ENCODE measurements around the gene PSTK. TPM values are rescaled to one million over a fixed set of nuclear protein-coding genes. Genes with fewer than 3 reads are reported as not detected.

PSTK gene
- total RNA-seq, 1 donor from 2014 or later, result 9.4 TPM

DNA sequence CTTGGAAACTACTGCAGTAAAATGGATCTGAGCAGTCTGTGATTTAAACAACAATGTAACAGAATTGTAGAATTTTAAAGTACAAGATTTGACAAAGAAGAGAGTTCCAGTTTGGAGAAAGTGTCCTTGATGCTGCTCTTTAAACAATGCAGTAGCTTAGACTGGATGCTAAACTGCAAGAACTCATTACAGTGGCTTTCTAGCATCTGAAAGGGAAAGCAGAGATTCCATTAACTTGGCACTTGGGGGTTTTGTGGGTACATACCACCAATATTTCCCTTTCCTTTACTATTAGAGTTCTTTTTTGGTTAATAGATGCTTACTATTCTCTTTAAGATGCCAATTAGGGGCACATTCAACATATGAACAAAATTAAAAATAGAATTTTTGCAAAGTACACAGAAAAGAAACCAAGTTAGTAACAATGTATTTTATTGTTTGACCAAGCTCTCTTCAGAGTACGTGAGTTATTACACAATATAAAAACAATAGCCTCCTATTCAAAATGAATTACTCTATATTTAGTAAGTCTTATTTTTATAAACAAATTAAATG, 11.9 kb downstream of the PSTK start:
- no peak for DNase-seq (ENCODE audit: low spot score)

DNA sequence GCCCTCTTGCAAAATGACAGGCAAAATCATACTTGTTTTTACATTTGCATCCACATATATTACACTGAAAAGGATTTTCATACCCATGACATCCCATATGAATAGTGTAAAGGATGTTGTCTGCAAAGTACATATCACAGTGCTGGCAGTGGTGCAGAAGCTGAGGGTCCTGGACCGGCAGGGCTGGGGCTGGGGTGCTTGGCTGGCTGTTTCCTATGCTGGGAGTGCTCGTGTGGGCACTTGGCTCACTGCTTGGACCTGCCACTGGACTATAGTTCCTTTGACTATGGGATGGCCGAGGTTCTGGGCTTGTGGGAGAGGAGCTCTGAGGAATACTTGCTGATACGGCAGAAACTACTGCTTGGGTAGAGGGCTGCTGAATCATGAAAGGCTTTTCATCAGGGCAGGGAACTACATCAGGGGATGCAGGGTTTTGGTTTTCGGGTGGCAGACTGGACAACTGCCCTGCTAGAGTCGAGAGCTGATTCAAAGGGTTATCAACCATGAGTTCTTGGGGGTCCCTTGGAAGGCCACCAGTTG, 13.7 kb downstream of the PSTK start:
- DNase-seq (ENCODE audit: low spot score), result no peak

DNA sequence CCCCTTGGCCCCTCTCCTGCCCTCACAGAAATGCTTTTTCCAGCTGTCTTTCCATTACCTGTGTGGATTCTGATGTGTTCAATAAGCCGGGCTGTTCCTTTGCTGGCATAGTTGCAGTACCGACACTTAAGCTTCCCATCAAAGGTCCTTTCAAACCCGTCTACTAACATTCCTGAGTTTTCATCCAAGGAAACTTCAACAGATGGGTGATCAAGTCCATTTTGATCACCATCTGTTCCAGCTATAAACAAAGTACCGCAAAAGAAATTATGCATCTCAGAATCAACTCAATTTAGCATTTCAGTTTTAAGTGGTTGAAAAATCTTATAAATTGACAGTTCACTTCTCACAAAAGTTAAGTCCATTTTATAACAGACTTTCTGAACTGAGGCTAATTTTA, 15.7 kb downstream of the PSTK start:
- DNase-seq (ENCODE audit: low spot score), result no peak

DNA sequence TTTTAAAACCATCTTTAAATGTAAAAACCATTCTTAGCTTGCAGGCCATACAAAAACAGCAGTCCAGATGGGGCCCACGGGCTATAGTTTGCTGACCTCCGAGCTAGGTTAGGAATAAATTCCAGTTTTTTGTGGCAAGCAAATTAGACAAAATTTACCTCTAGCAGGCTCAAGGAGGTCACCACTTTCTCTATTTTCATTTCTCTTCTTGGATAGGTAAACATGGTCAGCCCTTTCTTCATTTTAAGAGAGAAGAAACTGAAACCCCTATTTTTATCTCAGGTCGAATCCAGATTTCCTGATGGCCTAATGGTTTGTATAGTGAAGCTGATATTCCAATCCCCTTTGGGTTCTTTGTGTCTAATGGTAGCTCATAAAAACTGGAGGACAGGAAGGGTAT, 17.7 kb downstream of the PSTK start:
- DNase-seq (ENCODE audit: low spot score), result no peak

DNA sequence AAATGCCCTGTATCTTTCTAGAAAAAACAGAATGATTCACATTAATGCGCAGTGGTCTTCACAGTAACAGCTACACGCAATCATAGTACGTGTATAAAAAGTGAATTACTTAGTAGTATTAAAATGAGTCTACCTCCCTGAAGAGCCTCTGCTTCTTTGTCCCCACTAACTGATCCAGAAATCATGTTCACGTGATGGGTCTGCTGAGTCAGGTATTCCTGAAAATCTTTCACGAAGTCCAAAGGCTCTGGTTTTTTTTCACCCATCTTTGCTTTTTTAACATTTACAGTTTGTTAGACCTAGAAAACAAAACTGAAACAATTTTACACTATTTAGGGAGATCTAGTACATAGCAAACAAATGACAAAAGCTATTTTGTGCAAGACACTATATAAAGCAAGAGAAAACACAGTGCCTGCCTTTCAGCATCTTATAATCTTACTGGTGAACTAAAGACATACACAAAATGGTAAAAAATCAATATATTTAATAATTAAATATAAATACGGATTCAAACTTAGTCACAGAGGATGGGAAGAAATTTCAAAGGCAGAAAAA, 18.2 kb downstream of the PSTK start:
- no peak for DNase-seq (ENCODE audit: low spot score)

DNA sequence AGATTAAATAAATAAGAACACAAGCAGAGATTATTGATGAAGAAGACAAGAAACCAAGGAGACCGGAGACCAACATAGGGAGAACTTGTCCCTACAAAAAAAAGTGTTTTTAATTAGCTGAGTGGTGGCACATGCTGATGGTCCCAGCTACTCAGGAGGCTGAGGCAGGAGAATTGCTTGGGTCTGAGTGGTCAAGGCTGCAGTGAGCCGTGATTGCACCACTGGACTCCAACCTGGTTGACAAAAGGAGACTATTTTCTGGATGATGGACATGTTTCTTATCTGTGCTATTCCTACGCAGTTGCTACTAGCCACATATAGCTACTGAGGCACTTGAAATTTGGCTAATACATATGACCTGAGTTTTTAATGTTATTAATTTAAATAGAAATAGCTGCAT, 18.7 kb downstream of the PSTK start:
- no peak for DNase-seq (ENCODE audit: low spot score)

DNA sequence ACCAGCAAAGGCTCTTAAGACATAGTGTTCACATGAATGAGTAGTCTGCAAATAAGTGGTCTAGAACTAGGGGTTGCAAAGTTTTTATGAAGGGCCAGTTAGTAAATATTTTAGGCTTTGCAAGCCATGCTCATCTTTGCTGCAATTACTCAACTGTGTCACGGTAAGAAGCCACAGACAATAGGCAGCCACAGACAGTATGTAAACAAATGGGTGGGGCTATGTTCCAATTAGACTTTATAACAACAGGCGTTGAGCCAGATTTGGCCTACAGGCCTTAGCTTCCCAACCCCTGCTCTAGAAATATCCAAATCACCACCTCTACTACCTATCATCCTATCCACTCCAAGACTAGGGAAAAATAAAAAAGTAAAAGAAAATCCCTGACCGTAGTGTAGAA, 19.1 kb downstream of the PSTK start:
- DNase-seq (ENCODE audit: low spot score), result no peak

DNA sequence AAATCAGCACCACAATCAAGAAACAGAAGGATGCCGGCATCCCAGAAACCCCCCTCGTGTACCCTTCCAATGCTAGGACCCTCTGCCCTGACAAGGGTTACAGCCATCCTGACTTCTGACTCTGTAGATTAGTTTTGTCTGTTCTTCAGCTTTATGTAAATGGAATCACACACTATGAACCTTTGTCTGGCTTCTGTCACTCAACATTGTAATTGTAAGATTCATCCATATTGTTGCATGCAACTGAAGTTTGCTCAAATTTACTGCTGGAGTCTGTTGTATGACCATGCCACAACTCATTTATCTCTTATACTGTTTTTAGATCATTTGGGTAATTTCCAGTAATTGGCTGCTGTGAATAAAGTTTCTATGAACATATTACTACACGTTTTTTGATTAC, 20.0 kb downstream of the PSTK start:
- no peak for DNase-seq (ENCODE audit: low spot score)

DNA sequence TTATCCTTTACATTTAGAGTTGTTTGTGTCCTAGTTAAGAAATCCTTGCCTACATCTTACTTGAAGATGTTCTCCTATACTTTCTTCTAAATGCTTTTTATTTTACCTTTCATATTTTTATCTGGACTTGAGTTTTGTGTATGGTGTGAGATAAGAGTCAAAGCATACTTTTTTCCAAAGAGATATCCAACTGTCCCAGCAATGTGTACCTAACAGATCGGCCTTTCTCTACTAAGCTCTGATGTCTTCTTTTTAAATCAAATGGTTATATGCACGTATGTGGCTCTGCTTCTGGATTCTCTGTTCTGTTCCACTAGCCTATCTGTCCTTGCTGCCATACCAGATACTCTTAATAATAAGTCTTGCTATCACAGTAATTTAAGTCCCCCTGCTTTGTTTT, 21.2 kb downstream of the PSTK start:
- DNase-seq (ENCODE audit: low spot score), result no peak

DNA sequence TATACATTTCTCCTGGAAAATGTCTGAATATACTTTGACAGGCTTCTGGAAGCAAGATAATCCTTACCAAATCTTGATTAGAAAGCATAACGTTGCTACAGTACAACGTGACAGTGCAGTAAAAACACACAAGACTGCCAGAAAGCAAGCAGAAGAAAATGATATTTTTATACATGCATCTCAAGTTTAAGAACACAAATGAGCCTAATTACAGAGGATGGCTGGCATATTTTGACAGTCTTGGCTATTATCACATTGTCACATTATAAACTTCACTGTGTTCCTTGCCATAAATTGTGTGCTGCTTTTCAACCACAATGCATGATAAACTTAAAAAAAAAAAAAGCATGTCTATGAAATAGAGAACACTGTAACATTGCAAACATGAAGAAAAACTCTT, 24.1 kb downstream of the PSTK start:
- no peak for DNase-seq (ENCODE audit: low spot score)

DNA sequence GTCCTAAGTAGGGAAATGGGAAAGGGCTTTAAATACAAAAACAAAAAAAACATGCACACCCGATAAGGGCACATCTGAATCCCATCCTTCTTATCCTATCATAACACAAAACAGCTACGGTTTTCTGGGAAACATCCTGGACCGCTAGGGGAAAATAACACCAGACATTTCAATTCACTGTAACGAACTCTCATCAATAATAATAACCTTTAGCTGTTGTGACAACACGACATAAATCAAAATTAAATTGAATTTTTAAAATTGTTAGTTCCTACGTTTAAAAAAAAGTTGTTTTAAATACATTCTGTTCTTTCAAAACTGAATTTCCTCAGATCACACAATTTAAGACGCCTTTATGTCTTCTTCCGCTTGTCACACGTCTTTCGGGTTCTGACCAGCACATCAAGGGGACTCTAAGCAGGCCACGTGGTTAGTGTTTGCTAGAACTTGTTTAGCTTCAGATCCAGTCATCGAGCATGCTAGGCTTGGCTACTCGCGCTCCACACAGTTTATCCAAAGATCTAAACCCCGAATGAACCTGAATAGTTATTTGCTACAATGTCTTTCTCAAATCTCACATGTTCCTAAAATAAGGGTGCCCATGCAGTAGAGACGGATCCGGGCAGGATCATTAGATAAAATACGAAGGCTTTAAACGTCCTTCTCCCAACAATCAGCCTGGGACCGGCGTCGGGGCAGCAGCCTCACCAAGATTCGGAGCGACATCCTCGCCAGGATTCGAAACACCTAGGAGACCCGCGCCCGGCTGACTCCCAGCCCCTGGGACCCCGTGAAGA, 27.6 kb downstream of the PSTK start:
- DNase-seq (ENCODE audit: low spot score), result peak; percentile 25

DNA sequence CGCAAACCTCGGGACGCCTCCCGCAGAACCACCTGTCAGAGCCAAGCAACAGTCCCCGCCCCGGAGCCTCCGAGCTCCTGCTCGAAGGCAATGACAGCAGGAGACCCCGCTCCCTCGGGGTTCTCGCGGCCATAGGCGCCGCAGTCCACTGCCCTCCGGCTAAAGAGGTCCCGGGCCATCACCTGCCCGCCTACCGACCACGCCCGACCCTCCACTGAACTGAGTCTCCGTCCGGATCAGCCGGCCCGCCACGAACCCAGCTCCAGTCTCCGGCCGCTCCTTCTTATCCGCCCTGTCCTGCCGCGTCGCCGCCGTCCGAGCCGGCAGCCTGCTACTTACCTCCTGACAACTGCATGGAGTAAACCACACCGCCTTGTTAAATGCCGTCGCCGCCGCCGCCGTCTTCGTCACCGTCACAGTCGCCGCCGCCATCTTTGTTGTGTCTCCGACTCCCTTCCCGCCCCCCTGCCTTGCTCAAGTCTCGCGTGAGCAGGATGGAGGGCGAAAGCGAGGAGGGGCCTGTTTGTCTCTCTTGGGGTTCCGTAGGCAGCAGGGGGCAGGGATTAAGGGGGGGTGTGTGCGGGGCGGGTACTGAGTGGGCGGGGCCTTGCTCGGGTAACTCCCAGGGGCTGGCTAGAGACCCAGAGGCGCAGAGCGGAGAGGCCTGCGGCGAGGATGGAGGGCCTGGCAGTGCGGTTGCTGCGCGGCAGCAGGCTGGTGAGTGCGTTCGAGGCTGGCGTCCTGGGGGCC, 28.3 kb downstream of the PSTK start, which contains the start of the genes ACADSB and IKZF5:
Gene ACADSB (plus strand): TSS at position 652 of the 750 bp plus-strand sequence. CDS start 24 bp downstream, at position 676.
Gene IKZF5 (minus strand): TSS at position 441 of the 750 bp plus-strand sequence. CDS start 10,170 bp downstream, outside the sequence.
- DNase-seq (ENCODE audit: low spot score), result peak; percentile 97

DNA sequence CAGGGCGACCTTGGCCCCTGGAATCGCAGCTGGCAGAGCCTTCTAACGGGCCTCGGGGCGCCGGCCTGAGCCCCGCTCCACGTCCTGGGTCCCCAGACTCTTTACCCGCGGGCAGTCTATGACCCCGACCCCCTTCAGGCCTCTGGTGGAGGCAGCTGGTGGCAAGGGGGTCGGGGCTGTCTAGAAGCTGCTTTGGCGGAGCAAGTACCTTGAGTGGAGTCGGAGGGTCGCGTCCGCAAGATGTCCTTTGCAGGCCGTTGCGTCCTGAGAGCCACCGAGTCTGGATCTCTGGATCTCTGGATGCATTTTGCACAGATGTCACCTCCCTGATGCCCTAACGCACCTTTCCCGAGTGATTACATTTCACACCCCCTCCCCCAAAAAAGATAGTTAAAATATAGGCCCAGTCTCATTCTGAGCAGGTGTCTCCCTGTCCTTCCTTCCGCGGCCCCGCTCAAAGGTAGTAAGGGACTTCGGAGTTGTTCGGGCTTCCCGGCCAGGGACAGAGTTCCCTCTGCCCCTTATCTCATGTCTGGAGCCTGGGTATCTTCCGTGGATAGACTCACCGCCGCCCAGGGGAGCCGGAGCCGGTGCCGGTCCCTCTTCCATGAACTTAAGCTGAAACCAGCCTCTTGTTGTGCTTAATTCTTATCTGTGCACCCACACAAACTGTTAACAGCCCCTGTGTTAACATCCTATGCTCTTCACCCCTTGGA, 29.1 kb downstream of the PSTK start:
- DNase-seq (ENCODE audit: low spot score), result peak; percentile 11

DNA sequence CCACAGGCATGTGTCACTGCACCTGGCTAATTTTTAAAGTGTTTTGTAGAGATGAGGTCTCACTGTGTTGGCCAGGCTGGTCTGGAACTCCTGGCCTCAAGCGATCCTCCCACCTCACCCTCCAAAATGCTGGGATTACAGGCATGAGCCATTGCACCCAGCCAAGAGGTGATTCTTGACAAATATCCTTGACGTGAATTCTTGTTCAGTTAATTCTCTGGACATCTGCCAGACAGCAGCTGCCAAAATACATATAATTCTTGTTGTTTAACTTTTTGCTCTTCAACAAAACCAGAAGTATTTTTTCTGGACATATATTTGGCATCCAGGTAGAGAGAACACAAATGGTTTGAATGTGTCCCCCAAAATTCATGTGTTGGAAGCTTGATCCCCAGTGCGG, 31.8 kb downstream of the PSTK start:
- DNase-seq (ENCODE audit: low spot score), result no peak

DNA sequence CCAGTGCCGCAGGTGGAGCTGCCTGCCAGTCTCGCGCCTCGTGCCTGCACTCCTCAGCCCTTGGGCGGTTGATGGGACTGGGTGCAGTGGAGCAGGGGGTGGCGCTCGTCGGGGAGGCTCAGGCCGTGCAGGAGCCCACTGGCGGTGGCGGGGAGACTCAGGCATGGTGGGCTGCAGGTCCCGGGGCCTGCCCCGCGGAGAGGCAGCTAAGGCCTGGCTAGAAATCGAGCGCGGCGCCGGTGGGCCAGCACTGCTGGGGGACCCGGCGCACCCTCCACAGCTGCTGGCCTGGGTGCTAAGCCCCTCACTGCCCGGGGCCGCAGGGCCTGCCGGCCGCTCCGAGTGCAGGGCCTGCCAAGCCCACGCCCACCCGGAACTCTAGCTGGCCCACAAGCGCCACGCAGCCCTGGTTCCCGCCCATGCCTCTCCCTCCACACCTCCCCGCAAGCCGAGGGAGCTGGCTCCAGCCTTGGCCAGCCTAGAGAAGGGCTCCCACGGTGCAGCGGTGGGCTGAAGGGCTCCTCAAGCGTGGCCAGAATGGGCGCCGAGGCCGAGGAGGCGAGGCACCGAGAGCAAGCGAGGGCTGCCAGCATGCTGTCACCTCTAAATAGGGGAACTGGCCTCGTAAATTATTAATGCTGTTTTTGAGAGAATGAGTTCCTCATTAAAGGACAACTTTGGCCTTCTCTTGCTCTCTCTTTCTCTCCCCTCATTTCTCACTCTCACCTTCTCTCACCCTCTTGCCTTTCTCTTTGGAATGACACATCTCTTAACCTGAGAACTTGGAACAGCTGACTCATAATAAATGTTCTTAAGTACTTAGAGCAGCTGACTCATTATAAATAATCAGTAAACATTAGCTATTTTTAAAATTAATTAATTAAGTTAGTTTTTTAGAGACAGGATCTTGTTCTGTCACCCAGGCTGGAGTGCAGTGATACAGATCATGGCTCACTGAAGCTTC, 33.5 kb downstream of the PSTK start:
- DNase-seq (ENCODE audit: low spot score), result no peak

DNA sequence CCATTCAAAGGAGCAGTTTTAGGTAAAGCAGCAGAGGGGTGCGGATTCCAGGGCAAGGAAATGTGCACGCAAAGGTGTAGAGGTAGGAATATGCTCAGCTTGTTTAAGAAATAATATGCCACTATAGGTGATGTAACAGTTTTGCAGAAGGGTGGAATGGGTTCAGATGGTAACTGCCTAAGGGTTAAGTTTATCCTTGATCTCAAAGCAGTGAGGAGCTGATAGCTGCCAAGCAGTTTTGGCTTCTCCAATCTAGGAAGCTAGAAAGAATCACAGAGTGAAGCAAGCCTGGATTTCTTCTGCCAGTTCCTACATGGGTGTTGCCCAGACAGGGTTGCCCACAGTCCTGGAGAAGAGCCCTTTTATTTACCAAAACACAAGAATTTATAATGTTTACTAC, 34.6 kb downstream of the PSTK start:
- no peak for DNase-seq (ENCODE audit: low spot score)

DNA sequence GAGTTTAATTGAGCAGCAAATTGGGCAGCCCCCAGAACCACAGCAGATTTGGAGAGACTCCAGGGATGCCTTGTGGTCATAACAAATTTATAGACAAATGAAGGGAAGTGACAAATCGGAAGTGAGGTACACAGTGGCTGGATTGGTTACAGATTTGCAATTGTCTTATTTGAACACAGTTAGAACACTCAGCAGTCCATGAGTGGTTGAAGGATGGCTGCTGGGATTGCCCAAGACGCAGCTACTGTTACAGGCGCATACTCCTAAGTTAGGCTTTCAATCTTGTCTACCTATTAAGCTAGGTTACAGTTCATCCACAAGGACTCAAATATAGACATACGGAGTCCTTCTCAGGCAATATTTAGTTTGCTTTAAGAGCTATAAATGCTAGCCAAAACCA, 36.0 kb downstream of the PSTK start:
- DNase-seq (ENCODE audit: low spot score), result no peak

DNA sequence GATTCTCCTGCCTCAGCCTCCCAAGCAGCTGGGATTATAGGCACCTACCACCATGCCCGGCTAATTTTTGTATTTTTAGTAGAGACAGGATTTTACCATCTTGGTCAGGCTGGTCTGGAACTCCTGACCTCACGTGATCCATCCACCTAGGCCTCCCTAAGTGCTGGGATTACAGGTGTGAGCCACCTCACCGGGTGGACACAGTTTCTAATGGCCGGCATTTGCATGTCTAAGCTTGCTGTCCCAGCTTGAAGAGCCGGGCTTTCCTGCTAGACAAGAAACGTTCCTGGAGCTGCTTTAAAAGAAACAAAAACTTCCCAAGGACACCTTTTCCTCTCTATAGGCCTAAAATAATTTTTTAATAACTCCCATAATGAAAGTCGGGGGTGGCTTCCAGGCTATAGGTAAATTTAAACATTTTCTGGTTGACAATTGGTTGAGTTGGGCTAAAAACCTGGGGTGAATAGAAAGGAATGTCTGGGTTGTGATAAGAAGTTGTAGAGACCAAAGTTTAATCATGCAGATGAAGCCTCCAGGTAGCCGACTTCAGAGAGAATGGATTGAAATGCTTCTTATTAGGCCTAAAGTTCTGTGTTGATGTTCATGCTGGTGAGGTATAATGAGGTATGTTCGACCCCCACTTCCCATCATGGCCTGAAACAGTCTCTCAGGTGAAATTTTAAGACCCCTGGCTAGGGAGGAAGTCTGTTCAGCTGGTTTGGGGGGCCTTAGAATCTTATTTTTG, 37.4 kb downstream of the PSTK start:
- no peak for DNase-seq (ENCODE audit: low spot score)

DNA sequence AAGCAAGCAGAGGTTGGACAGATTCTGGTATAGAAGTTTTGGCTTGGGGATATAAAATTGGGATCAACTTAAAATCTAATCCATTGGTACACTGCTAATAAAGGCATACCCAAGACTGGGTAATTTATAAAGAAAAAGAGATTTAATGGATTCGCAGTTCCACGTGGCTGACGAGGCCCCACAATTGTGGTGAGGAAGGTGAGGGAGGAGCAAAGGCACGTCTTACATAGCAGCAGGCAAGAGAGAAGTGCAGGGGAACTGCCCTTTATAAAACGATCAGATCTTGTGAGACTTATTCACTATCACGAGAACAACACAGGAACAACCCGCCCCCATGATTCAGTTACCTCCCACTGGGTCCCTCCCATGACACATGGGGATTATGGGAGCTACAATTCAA, 38.3 kb downstream of the PSTK start:
- DNase-seq (ENCODE audit: low spot score), result no peak

DNA sequence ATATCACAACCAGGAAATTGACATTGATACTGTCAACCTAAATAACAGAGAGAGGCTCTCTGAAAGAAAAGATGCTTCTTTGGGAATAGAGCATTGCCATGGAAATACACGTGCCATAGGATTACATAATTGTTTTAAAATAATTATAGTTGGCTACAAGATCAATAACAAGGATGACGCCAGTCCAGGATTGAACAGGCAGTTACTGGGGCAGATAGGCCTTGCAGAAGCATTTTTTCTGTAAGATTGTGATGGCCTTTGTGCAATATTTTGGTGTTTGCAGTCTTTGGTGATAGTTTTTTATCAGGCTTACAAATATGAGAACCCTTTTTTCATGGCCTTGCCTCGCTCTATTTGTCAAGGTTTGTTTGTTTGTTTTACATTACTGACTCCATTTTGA, 39.1 kb downstream of the PSTK start:
- DNase-seq (ENCODE audit: low spot score), result no peak
